Activated naive CD4-positive, alpha-beta T cell treated with anti-CD3 and anti-CD28 coated beads for 36 hours (primary cell): Measurements from ENCODE around the gene IFNG. TPM values are rescaled to one million over a fixed set of nuclear protein-coding genes. Genes with fewer than 3 reads are reported as not detected.
"Not testable (repeated sequence)": the region's sequence is repeated elsewhere in the genome, so short reads cannot be mapped to it uniquely, and the experiment has no call there.

Experiments
- CTCF ChIA-PET: fragments of 350-600 bp; sonication (Branson Sonifier 250); formaldehyde crosslinking; loops from one replicate; lab custom pipeline; 2021; ENCODE audit warnings: antibody characterized with exemption; lab: Charles Lee
- DNase-seq: peaks from one replicate; pipeline ENCODE4 v3.0.0-alpha.2; 2020
- H3K27ac Mint-ChIP-seq: one replicate; pipeline ENCODE4 v1.8.0; 2021; ENCODE audit warnings: mild to moderate bottlenecking, mixed read lengths
- H3K27me3 Mint-ChIP-seq: one replicate; pipeline ENCODE4 v1.8.0; 2021; ENCODE audit warnings: low read depth, mixed read lengths
- H3K36me3 Mint-ChIP-seq: one replicate; pipeline ENCODE4 v1.8.0; 2021; ENCODE audit warnings: low read depth, mixed read lengths
- H3K4me1 Mint-ChIP-seq: one replicate; pipeline ENCODE4 v1.8.0; 2021; ENCODE audit warnings: low read depth, mixed read lengths
- H3K4me3 Mint-ChIP-seq: one replicate; pipeline ENCODE4 v1.8.0; 2021; ENCODE audit warnings: mild to moderate bottlenecking, moderate library complexity, mixed read lengths
- H3K9me3 Mint-ChIP-seq: one replicate; pipeline ENCODE4 v1.8.0; 2021; ENCODE audit warnings: mixed read lengths
- intact Hi-C: fragments of 100-400 bp; cut with micrococcal nuclease; formaldehyde crosslinking; loops from one replicate; pipeline ENCODE4 v1.15.1; 2023
- total RNA-seq, 2 experiments: library from RNA; stranded (reverse); gene quantifications; one replicate each; pipeline ENCODE4 v1.2.3, GENCODE V29; 2021

IFNG gene
- total RNA-seq, 2 experiments from 2014 or later, result 48.8 to 49.1 TPM

- peak overlapping the region; percentile 93 for H3K27ac Mint-ChIP-seq
- peaks cover 2% of the 10 kb centered on the region for H3K9me3 Mint-ChIP-seq
- intact Hi-C loops, result loop anchor here (1.0 to 5.0 kb wide), 5 partner anchors 8 to 1879 kb away; partner anchors contain the start of genes HELB and IFNG-AS1
- H3K36me3 Mint-ChIP-seq, result peaks cover 2% of the 10 kb centered on the region
- H3K27me3 Mint-ChIP-seq, result no peaks in the 10 kb centered on the region
- CTCF ChIA-PET, result interaction anchor here (0.8 to 2.4 kb wide), 6 partner anchors 8 to 142 kb away, joined by 3 to 17 read pairs (median 4); no protein-coding TSS in a partner anchor
- H3K4me1 Mint-ChIP-seq, result peaks cover 56% of the 10 kb centered on the region
- no peak overlapping the region for H3K4me3 Mint-ChIP-seq
- DNase-seq, result peak; percentile 70
Measured at GRCh38 chr12:68180792-68181744, 21.5 kb upstream of the IFNG start.

GRCh38 chr12:68178774-68179439, 19.4 kb upstream of the IFNG start:
- Mint-ChIP-seq H3K9me3 (peaks cover 5% of the 10 kb centered on the region), H3K27ac (peak overlapping the region; percentile 86), H3K4me3 (no peak overlapping the region), H3K27me3 (no peaks in the 10 kb centered on the region), H3K4me1 (peaks cover 78% of the 10 kb centered on the region), H3K36me3 (peaks cover 2% of the 10 kb centered on the region)
- no peak for DNase-seq
- CTCF ChIA-PET, result interaction anchor here (1.0 kb wide), 1 partner anchor 138 kb away, joined by 3 read pairs; no protein-coding TSS in a partner anchor
- intact Hi-C loops, result loop anchor here (5.0 kb wide), 4 partner anchors 137 to 527 kb away; partner anchors contain the start of gene RAP1B

- Mint-ChIP-seq H3K4me1 (peaks cover 82% of the 10 kb centered on the region), H3K9me3 (peaks cover 5% of the 10 kb centered on the region), H3K27me3 (no peaks in the 10 kb centered on the region)
Measured at GRCh38 chr12:68178184-68178583, 18.6 kb upstream of the IFNG start.

GRCh38 chr12:68177562-68177961, 18.0 kb upstream of the IFNG start:
- H3K9me3 Mint-ChIP-seq, result peaks cover 5% of the 10 kb centered on the region
- no peak for DNase-seq
- H3K27ac Mint-ChIP-seq, result peak overlapping the region; percentile 86
- CTCF ChIA-PET, result interaction anchor here (0.5 to 1.6 kb wide), 4 partner anchors 12 to 1050 kb away, joined by 3 to 5 read pairs (median 4); no protein-coding TSS in a partner anchor
- no peaks in the 10 kb centered on the region for H3K27me3 Mint-ChIP-seq
- peaks cover 2% of the 10 kb centered on the region for H3K36me3 Mint-ChIP-seq
- intact Hi-C loops, result loop anchor here (5.0 kb wide), 4 partner anchors 135 to 525 kb away; partner anchors contain the start of gene RAP1B
- H3K4me1 Mint-ChIP-seq, result peaks cover 82% of the 10 kb centered on the region
- H3K4me3 Mint-ChIP-seq, result no peak overlapping the region

More at GRCh38 chr12:68178184-68178583, 18.6 kb upstream of the IFNG start:
- CTCF ChIA-PET, result interaction anchor here (0.5 to 1.6 kb wide), 3 partner anchors 11 to 1049 kb away, joined by 3 to 5 read pairs (median 3); no protein-coding TSS in a partner anchor
- intact Hi-C loops, result loop anchor here (5.0 kb wide), 4 partner anchors 136 to 526 kb away; partner anchors contain the start of gene RAP1B
- no peak for DNase-seq
- Mint-ChIP-seq H3K36me3 (peaks cover 2% of the 10 kb centered on the region), H3K27ac (peak overlapping the region; percentile 86), H3K4me3 (no peak overlapping the region)

- intact Hi-C loops, result loop anchor here (5.0 kb wide), 4 partner anchors 134 to 524 kb away; partner anchors contain the start of gene RAP1B
- DNase-seq, result no peak
- H3K27ac Mint-ChIP-seq, result peak overlapping the region; percentile 89
- CTCF ChIA-PET, result interaction anchor here (1.0 to 1.5 kb wide), 4 partner anchors 18 to 135 kb away, joined by 3 to 7 read pairs (median 4); no protein-coding TSS in a partner anchor
- H3K9me3 Mint-ChIP-seq, result peaks cover 5% of the 10 kb centered on the region
- peaks cover 2% of the 10 kb centered on the region for H3K36me3 Mint-ChIP-seq
- H3K27me3 Mint-ChIP-seq, result no peaks in the 10 kb centered on the region
- H3K4me3 Mint-ChIP-seq, result peak overlapping the region; percentile 62
- H3K4me1 Mint-ChIP-seq, result peaks cover 82% of the 10 kb centered on the region
Measured at GRCh38 chr12:68176257-68176656, 16.7 kb upstream of the IFNG start.

- peaks cover 78% of the 10 kb centered on the region for H3K4me1 Mint-ChIP-seq
- peak overlapping the region; percentile 89 for H3K27ac Mint-ChIP-seq
- DNase-seq, result peak; percentile 87
- CTCF ChIA-PET, result interaction anchor here (1.0 to 1.5 kb wide), 4 partner anchors 18 to 135 kb away, joined by 3 to 7 read pairs (median 4); no protein-coding TSS in a partner anchor
- H3K36me3 Mint-ChIP-seq, result no peaks in the 10 kb centered on the region
- intact Hi-C loops, result loop anchor here (1.0 to 5.0 kb wide), 8 partner anchors 12 to 523 kb away; partner anchors contain the start of gene RAP1B
- peaks cover 3% of the 10 kb centered on the region for H3K9me3 Mint-ChIP-seq
- H3K4me3 Mint-ChIP-seq, result peak overlapping the region; percentile 62
- no peaks in the 10 kb centered on the region for H3K27me3 Mint-ChIP-seq
Measured at GRCh38 chr12:68175557-68176061, 16.1 kb upstream of the IFNG start.

- H3K27ac Mint-ChIP-seq, result peak overlapping the region; percentile 89
- H3K27me3 Mint-ChIP-seq, DNase-seq, H3K36me3 Mint-ChIP-seq, CTCF ChIA-PET, H3K9me3 Mint-ChIP-seq: not testable (repeated sequence)
- intact Hi-C loops, result loop anchor here (1.0 to 5.0 kb wide), 8 partner anchors 11 to 522 kb away; partner anchors contain the start of gene RAP1B
- peak overlapping the region; percentile 62 for H3K4me3 Mint-ChIP-seq
- peaks cover 72% of the 10 kb centered on the region for H3K4me1 Mint-ChIP-seq
Measured at GRCh38 chr12:68174761-68175160, 15.2 kb upstream of the IFNG start.

- Mint-ChIP-seq H3K4me1 (peaks cover 75% of the 10 kb centered on the region), H3K27ac (peak overlapping the region; percentile 89), H3K9me3 (peaks cover 3% of the 10 kb centered on the region), H3K27me3 (no peaks in the 10 kb centered on the region), H3K4me3 (no peak overlapping the region), H3K36me3 (no peaks in the 10 kb centered on the region)
- no peak for DNase-seq
- intact Hi-C loops, result loop anchor here (2.0 kb wide), 1 partner anchor 67 kb away; no protein-coding TSS in a partner anchor
- CTCF ChIA-PET, result interaction anchor here (0.6 to 2.1 kb wide), 4 partner anchors 23 to 300 kb away, joined by 3 to 6 read pairs (median 4); no protein-coding TSS in a partner anchor
Measured at GRCh38 chr12:68173792-68174191, 14.3 kb upstream of the IFNG start.

GRCh38 chr12:68170726-68171125, 11.2 kb upstream of the IFNG start:
- no peaks in the 10 kb centered on the region for H3K27me3 Mint-ChIP-seq
- CTCF ChIA-PET, result no interaction called here
- DNase-seq, result no peak
- intact Hi-C loops, result no loop called here
- H3K27ac Mint-ChIP-seq, result peak overlapping the region; percentile 50
- no peaks in the 10 kb centered on the region for H3K36me3 Mint-ChIP-seq
- H3K4me1 Mint-ChIP-seq, result peaks cover 53% of the 10 kb centered on the region
- peaks cover 3% of the 10 kb centered on the region for H3K9me3 Mint-ChIP-seq
- H3K4me3 Mint-ChIP-seq, result no peak overlapping the region

- peak; percentile 28 for DNase-seq
- Mint-ChIP-seq H3K9me3 (no peaks in the 10 kb centered on the region), H3K4me3 (no peak overlapping the region), H3K27ac (peak overlapping the region; percentile 82), H3K27me3 (no peaks in the 10 kb centered on the region), H3K36me3 (no peaks in the 10 kb centered on the region), H3K4me1 (peaks cover 39% of the 10 kb centered on the region)
- intact Hi-C loops, result no loop called here
- CTCF ChIA-PET, result interaction anchor here (0.8 to 1.5 kb wide), 3 partner anchors 12 to 130 kb away, joined by 3 to 12 read pairs (median 4); no protein-coding TSS in a partner anchor
Measured at GRCh38 chr12:68169213-68169889, 9.8 kb upstream of the IFNG start.
